ENCODE measurements around the gene PRODH2. TPM values are rescaled to one million over a fixed set of nuclear protein-coding genes. Genes with fewer than 3 reads are reported as not detected.

The PRODH2 gene
- total and polyA plus RNA-seq, 10 of the 15 experiments (the other 5 are each of a cell fraction or from before 2014, with no cell fraction given), result 0.07 TPM; not detected in 9

- TF ChIP-seq MYC (IDR thresholded peaks at IDR 0.05; ENCODE audit: insufficient read depth, insufficient read length, insufficient replicate concordance, low read length, severe bottlenecking) (no peak), ZBTB33 (IDR thresholded peaks at IDR 0.05) (no peak), NR2F1 (conservative IDR thresholded peaks at IDR 0.05) (no peak), E4F1 (IDR thresholded peaks at IDR 0.05; ENCODE audit: borderline replicate concordance, partially characterized antibody) (no peak), RAD51 (IDR thresholded peaks at IDR 0.05) (no peak), ZBED1 (IDR thresholded peaks at IDR 0.05; ENCODE audit: borderline replicate concordance) (no peak), CHD4 (IDR thresholded peaks at IDR 0.05) (no peak), ELK1 (IDR thresholded peaks at IDR 0.05; ENCODE audit: low read depth, low read length) (peak; percentile 72; the same call in 1 of the 2 replicates), NKRF (conservative IDR thresholded peaks at IDR 0.05) (peak; percentile 95), CHD1 (IDR thresholded peaks at IDR 0.05; ENCODE audit: low read depth, low read length) (no peak), FOXM1 (IDR thresholded peaks at IDR 0.05; ENCODE audit: low read depth, low read length) (no peak; the same call in 1 of the 2 replicates), KAT2A (conservative IDR thresholded peaks at IDR 0.05; ENCODE audit: control insufficient read depth, low read depth, low read length) (no peak), ZNF687 (IDR thresholded peaks at IDR 0.05) (no peak), PAX8 (IDR thresholded peaks at IDR 0.05) (no peak), SUZ12 (IDR thresholded peaks at IDR 0.05; ENCODE audit: unreplicated experiment) (no peak), STAT3 (IDR thresholded peaks at IDR 0.05; ENCODE audit: low read depth, low read length) (no peak), FOXK2 (IDR thresholded peaks at IDR 0.05) (no peak), NR2C2 (IDR thresholded peaks at IDR 0.05; ENCODE audit: borderline replicate concordance, control insufficient read depth, insufficient read length, low read depth) (no peak)
These were observed 54.7 kb downstream of the PRODH2 start, which contains the start of gene PROSER3 (continued) for GRCh38 chr19:35757749-35758608.
